Adrenal gland (tissue), 5 donors: ENCODE measurements around the gene EML1.

Experiments used
- POLR2A ChIP-seq, 2 donors: fragments of 450-650 bp; IDR thresholded peaks; one replicate each; pipeline ENCODE4 v1.6.1; 2017; ENCODE audit warnings: antibody characterized with exemption in 2 of 2, mild to moderate bottlenecking in 2 of 2, moderate library complexity in 1 of 2
- TF ChIP-seq, protein P1 (sequence below), 6 experiments: fragments of 450-650 bp in 4 of 6; fragments of 200-600 bp in 2 of 6; sonication (generic) in 1 of 6; IDR thresholded peaks; 1 replicate in 5 of 6; 2 replicates in 1 of 6; pipeline versions ENCODE4 v1.5.1 to v1.8.0; 2016 to 2021; ENCODE audit warnings: antibody characterized with exemption in 6 of 6, mild to moderate bottlenecking in 2 of 6, moderate library complexity in 1 of 6
- donor health status: DM: no; HTN: no; CAD: no.

DNA sequence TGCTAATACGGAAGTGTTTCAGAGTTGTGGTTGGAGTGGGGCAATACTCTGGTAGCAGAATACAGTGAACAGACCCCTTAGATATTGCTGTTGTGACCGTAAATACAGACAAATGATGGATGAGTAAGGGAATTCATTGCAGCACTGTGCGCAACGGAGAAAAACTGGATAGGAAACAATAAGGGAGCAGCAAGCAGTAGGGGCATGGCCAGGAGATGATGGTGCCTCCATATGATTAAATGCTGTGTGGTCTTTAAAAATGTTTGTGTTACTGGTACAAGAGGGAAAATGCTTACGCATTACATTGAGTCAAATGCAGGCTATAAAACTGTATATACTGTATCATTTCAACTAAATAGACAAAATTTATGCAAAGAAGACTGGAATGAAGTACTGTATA, 61.6 kb downstream of the EML1 start:
- TF ChIP-seq, protein P1, sequence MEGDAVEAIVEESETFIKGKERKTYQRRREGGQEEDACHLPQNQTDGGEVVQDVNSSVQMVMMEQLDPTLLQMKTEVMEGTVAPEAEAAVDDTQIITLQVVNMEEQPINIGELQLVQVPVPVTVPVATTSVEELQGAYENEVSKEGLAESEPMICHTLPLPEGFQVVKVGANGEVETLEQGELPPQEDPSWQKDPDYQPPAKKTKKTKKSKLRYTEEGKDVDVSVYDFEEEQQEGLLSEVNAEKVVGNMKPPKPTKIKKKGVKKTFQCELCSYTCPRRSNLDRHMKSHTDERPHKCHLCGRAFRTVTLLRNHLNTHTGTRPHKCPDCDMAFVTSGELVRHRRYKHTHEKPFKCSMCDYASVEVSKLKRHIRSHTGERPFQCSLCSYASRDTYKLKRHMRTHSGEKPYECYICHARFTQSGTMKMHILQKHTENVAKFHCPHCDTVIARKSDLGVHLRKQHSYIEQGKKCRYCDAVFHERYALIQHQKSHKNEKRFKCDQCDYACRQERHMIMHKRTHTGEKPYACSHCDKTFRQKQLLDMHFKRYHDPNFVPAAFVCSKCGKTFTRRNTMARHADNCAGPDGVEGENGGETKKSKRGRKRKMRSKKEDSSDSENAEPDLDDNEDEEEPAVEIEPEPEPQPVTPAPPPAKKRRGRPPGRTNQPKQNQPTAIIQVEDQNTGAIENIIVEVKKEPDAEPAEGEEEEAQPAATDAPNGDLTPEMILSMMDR (IDR thresholded peaks at IDR 0.05), result no peak
- TF ChIP-seq POLR2A (IDR thresholded peaks at IDR 0.05), result no peak
